IMR-90 (cell line): ENCODE data around the gene MINDY1. TPM values are rescaled to one million over a fixed set of nuclear protein-coding genes. Genes with fewer than 3 reads are reported as not detected.

ENCODE experiments used
- ATAC-seq: fragments of 200-7000 bp; cut with Tn5 transposase; 2 replicates; pipeline ENCODE4 v1.9.1; 2020; ENCODE audit warnings: low read depth, mild to moderate bottlenecking, moderate library complexity
- BruUV-seq: library from RNA; stranded (reverse); fragments of 400-500 nt; replicated peaks from 2 replicates; lab custom pipeline; 2021; lab: Mats Ljungman, UMichigan
- CTCF ChIA-PET: fragments of 300-600 bp; formaldehyde crosslinking; extraction: SDS; loops from one replicate; lab custom pipeline; 2021; ENCODE audit warnings: antibody characterized with exemption; lab: Yijun Ruan, JAX
- POLR2A ChIA-PET: fragments of 300-600 bp; sonication (Branson Sonifier 250); formaldehyde crosslinking; loops from one replicate; lab custom pipeline; 2022; ENCODE audit warnings: antibody characterized with exemption; ENCODE audit not compliant: unreplicated experiment; lab: Charles Lee
- DNase-seq: peaks from one replicate; pipeline ENCODE4 v3.0.0; 2013
- H2AFZ ChIP-seq: replicated peaks from 2 replicates; pipeline ENCODE3; 2013; ENCODE audit warnings: low read length, mild to moderate bottlenecking; ENCODE audit not compliant: poor library complexity
- H2AK5ac ChIP-seq: 2 replicates; pipeline ENCODE4 v1.6.1; 2013; ENCODE audit warnings: low read depth, low read length, inconsistent platforms
- H2AK9ac ChIP-seq: replicated peaks from 2 replicates; pipeline ENCODE3; 2013; ENCODE audit warnings: mild to moderate bottlenecking, low read depth, low read length, moderate library complexity; ENCODE audit not compliant: poor library complexity
- H2BK120ac ChIP-seq: 2 replicates; pipeline ENCODE4 v1.6.1; 2013; ENCODE audit warnings: low read depth, low read length, inconsistent platforms
- H2BK15ac ChIP-seq: 3 replicates; pipeline ENCODE4 v1.6.1; 2013; ENCODE audit warnings: low read depth, low read length, inconsistent platforms
- H2BK20ac ChIP-seq: 2 replicates; pipeline ENCODE4 v1.6.1; 2013; ENCODE audit warnings: low read depth, mild to moderate bottlenecking, inconsistent platforms, low read length, moderate library complexity
- H2BK5ac ChIP-seq: 2 replicates; pipeline ENCODE4 v1.6.1; 2013; ENCODE audit warnings: mild to moderate bottlenecking, low read depth, low read length, inconsistent platforms; ENCODE audit not compliant: poor library complexity, severe bottlenecking
- H3K14ac ChIP-seq: replicated peaks from 2 replicates; pipeline ENCODE4 v1.6.1; 2013; ENCODE audit warnings: low read depth, low read length, inconsistent platforms
- H3K18ac ChIP-seq: 2 replicates; pipeline ENCODE4 v1.6.1; 2013; ENCODE audit warnings: low read depth, low read length, control low read depth
- H3K23ac ChIP-seq: 2 replicates; pipeline ENCODE4 v1.6.1; 2013; ENCODE audit warnings: low read depth, low read length, inconsistent platforms
- H3K27ac ChIP-seq: 2 replicates; pipeline ENCODE4 v1.5.1; 2013; ENCODE audit warnings: mild to moderate bottlenecking, control low read depth, low read length; ENCODE audit not compliant: insufficient read depth
- H3K27me3 ChIP-seq: 2 replicates; pipeline ENCODE4 v1.6.1; 2013; ENCODE audit warnings: low read length; ENCODE audit not compliant: control insufficient read depth, insufficient read depth
- H3K36me3 ChIP-seq: 2 replicates; pipeline ENCODE4 v1.6.1; 2013; ENCODE audit warnings: low read length, mixed read lengths; ENCODE audit not compliant: control insufficient read depth, insufficient read depth
- H3K4ac ChIP-seq: 2 replicates; pipeline ENCODE4 v1.6.1; 2013; ENCODE audit warnings: low read depth, low read length, inconsistent platforms
- H3K4me1 ChIP-seq: 2 replicates; pipeline ENCODE4 v1.6.1; 2013; ENCODE audit warnings: low read length, mixed read lengths; ENCODE audit not compliant: control insufficient read depth, insufficient read depth
- H3K4me2 ChIP-seq: 2 replicates; pipeline ENCODE4 v1.6.1; 2013; ENCODE audit warnings: low read depth, mild to moderate bottlenecking, control low read depth, low read length, moderate library complexity
- H3K4me3 ChIP-seq: 2 replicates; pipeline ENCODE4 v1.5.1; 2013; ENCODE audit warnings: low read depth, mild to moderate bottlenecking, control low read depth, low read length, moderate library complexity; ENCODE audit not compliant: insufficient read depth
- H3K56ac ChIP-seq: 2 replicates; pipeline ENCODE4 v1.6.1; 2013; ENCODE audit warnings: low read length, inconsistent platforms; ENCODE audit not compliant: insufficient read depth; ENCODE audit errors: extremely low read depth
- H3K79me1 ChIP-seq, 2 experiments: 2 replicates each; pipeline ENCODE4 v1.6.1; 2013; ENCODE audit warnings: low read length in 2 of 2, inconsistent platforms in 1 of 2, low read depth in 1 of 2
- H3K9ac ChIP-seq: 2 replicates; pipeline ENCODE4 v1.6.1; 2013; ENCODE audit warnings: low read depth, low read length, control low read depth
- H3K9me1 ChIP-seq: 2 replicates; pipeline ENCODE4 v1.6.1; 2013; ENCODE audit warnings: low read length, inconsistent platforms; ENCODE audit not compliant: insufficient read depth
- H3K9me3 ChIP-seq: 2 replicates; pipeline ENCODE4 v1.6.1; 2013; ENCODE audit warnings: low read length; ENCODE audit not compliant: control insufficient read depth, insufficient read depth
- H4K20me1 ChIP-seq: 2 replicates; pipeline ENCODE4 v1.6.1; 2013; ENCODE audit warnings: low read length, inconsistent platforms; ENCODE audit not compliant: insufficient read depth
- H4K5ac ChIP-seq: 2 replicates; pipeline ENCODE4 v1.6.1; 2013; ENCODE audit warnings: mild to moderate bottlenecking, low read depth, low read length, control low read depth
- H4K8ac ChIP-seq, 2 experiments: 2 replicates each; pipeline ENCODE4 v1.6.1; 2013; ENCODE audit warnings: low read depth in 2 of 2, low read length in 2 of 2, control low read depth in 1 of 2, inconsistent platforms in 1 of 2
- H4K91ac ChIP-seq: 2 replicates; pipeline ENCODE4 v1.6.1; 2013; ENCODE audit warnings: low read depth, low read length, inconsistent platforms; ENCODE audit not compliant: insufficient read depth
- CEBPB ChIP-seq: IDR thresholded peaks from 2 replicates; pipeline ENCODE4 v1.6.1; 2012; ENCODE audit warnings: low read depth, low read length, improper control_type of control experiment
- FOS ChIP-seq: fragments of 150-350 bp; IDR thresholded peaks from 2 replicates; pipeline ENCODE4 v1.6.1; 2016; ENCODE audit warnings: low read depth, low read length
- MAZ ChIP-seq: IDR thresholded peaks from 2 replicates; pipeline ENCODE4 v1.6.1; 2012; ENCODE audit warnings: low read depth, mild to moderate bottlenecking, low read length, improper control_type of control experiment, moderate library complexity, borderline replicate concordance
- POLR2A ChIP-seq: IDR thresholded peaks from 2 replicates; pipeline ENCODE4 v1.6.1; 2012; ENCODE audit warnings: mild to moderate bottlenecking, low read depth, low read length
- SMC3 ChIP-seq: fragments of 150-350 bp; IDR thresholded peaks from 2 replicates; pipeline ENCODE4 v1.6.1; 2016; ENCODE audit warnings: low read depth, mild to moderate bottlenecking, antibody characterized with exemption, low read length, moderate library complexity
- WGBS, 2 experiments: methylation state at CpG; one replicate each; pipeline versions ENCODE4 v1.1.5 to v1.1.7; 2013; ENCODE audit warnings: missing lambda C conversion rate in 2 of 2; ENCODE audit not compliant: insufficient read length in 1 of 2; ENCODE audit errors: extremely low coverage in 2 of 2; 5-methylcytosine and 5-hydroxymethylcytosine counted together
- dilution Hi-C: fragments of 300-500 bp; cut with HindIII; formaldehyde crosslinking; loops from one replicate; pipeline ENCODE4 v1.14.3; 2018; ENCODE audit warnings: low sequenced_read_pairs; ENCODE audit not compliant: unreplicated experiment
- in situ Hi-C: fragments of 300-500 bp; cut with MboI; formaldehyde crosslinking; loops from 3 replicates; pipeline ENCODE4 v1.14.3; 2019; ENCODE audit warnings: low sequenced_read_pairs, inconsistent platforms, mixed read lengths
- intact Hi-C: fragments of 100-400 bp; cut with micrococcal nuclease; formaldehyde crosslinking; loops from 2 replicates; pipeline ENCODE4 v1.10.0; 2022
- polyA plus RNA-seq, 3 experiments: library from polyadenylated mRNA; depleted of rRNA; stranded (reverse); fragments of >200 nt; gene quantifications; 2 replicates each; pipeline ENCODE4 v1.2.3, GENCODE V29; 2012; ENCODE audit warnings: low replicate concordance in 1 of 3
- total RNA-seq: library from RNA; depleted of rRNA; stranded (reverse); fragments of >200 nt; gene quantifications from 2 replicates; pipeline ENCODE4 v1.2.3, GENCODE V29; 2012

Gene MINDY1
- total and polyA plus RNA-seq, 2 of the 4 experiments (the other 2 are of a cell fraction): 6.6 to 7.3 TPM

GRCh38 chr1:151047925-151048644, 41.4 kb upstream of the MINDY1 start (continued):
- no peak for TF ChIP-seq SMC3
- TF ChIP-seq FOS: no peak
- TF ChIP-seq CEBPB: no peak

GRCh38 chr1:151047591-151047924, 40.9 kb upstream of the MINDY1 start, which contains the start of gene C1orf56:
C1orf56 (plus strand) TSS chr1:151047751; CDS start chr1:151047848, 97 bp downstream.
- Histone ChIP-seq H3K36me3 (peaks cover 11% of the 10 kb centered on the region), H4K8ac (peak within 1 kb of the TSS; percentile 96 to 99), H3K27ac (peak within 1 kb of the TSS; percentile 88), H2BK120ac (peak within 1 kb of the TSS; percentile 69; the same call in 1 of the 2 replicates), H2BK15ac (peak within 1 kb of the TSS; percentile 28; the same call in 1 of the 3 replicates), H3K27me3 (no peaks in the 10 kb centered on the region), H3K14ac (peak within 1 kb of the TSS; percentile 81), H3K79me1 (peaks cover 6 to 44% of the 10 kb centered on the region in 2 experiments; a peak in 3 of 4 replicates), H3K23ac (peak within 1 kb of the TSS; percentile 93), H2AK5ac (peak within 1 kb of the TSS; percentile 87), H2BK5ac (peak within 1 kb of the TSS; percentile 62), H3K4ac (peak within 1 kb of the TSS; percentile 82), H4K91ac (peak within 1 kb of the TSS; percentile 80), H3K9ac (peak within 1 kb of the TSS; percentile 78), H4K5ac (peak within 1 kb of the TSS; percentile 91), H4K20me1 (0 out of 2 replicates have a peak, but pooled peaks cover 8% of the 10 kb centered on the region), H3K9me1 (peaks cover 7% of the 10 kb centered on the region; the same call in 1 of the 2 replicates), H2AFZ (peak within 1 kb of the TSS; percentile 95), H3K18ac (peak within 1 kb of the TSS; percentile 44), H3K56ac (peak within 1 kb of the TSS; percentile 84), H3K9me3 (no peaks in the 10 kb centered on the region), H2BK20ac (peak within 1 kb of the TSS; percentile 47; the same call in 1 of the 2 replicates), H3K4me2 (peak within 1 kb of the TSS; percentile 86), H2AK9ac (peak within 1 kb of the TSS; percentile 96), H3K4me1 (peaks cover 8% of the 10 kb centered on the region), H3K4me3 (peak within 1 kb of the TSS; percentile 65)
- intact Hi-C loops: no loop called here
- ChIA-PET CTCF (interaction anchor here (0.6 to 1.4 kb wide), 3 partner anchors 52 to 270 kb away, joined by 3 read pairs; no protein-coding TSS in a partner anchor), POLR2A (interaction anchor here (1.0 kb wide), 1 partner anchor 41 kb away, joined by 4 read pairs; the partner anchor contains the start of gene MINDY1)
- 0% methylated on average over 8 of the region's 29 CpGs; no CpG with 5 or more reads in 1 of the 2 experiments for WGBS, 2 experiments
- ATAC-seq (peak; percentile 82), DNase-seq (peak; percentile 60)
- dilution Hi-C loops: no loop called here
- in situ Hi-C loops: no loop called here
- TF ChIP-seq MAZ (peak; percentile 3; the same call in 1 of the 2 replicates), POLR2A (0 out of 2 replicates have a peak, but pooled peaks have one; percentile 8), FOS (no peak)
- no TSS peak for BruUV-seq
